Left ventricle myocardium inferior (tissue), 1 donor: Measurements from ENCODE around the gene PRDM16. TPM values are rescaled to one million over a fixed set of nuclear protein-coding genes. Genes with fewer than 3 reads are reported as not detected.

Experiments
- DNase-seq: peaks from one replicate; pipeline ENCODE4 v3.0.0-alpha.2; 2020
- H3K27ac ChIP-seq: fragments of 200-600 bp; replicated peaks from 2 replicates; pipeline ENCODE4 v1.8.0; 2021
- H3K27me3 ChIP-seq: fragments of 200-600 bp; 2 replicates; pipeline ENCODE4 v1.8.0; 2021; ENCODE audit warnings: low read depth
- H3K36me3 ChIP-seq: fragments of 200-600 bp; 2 replicates; pipeline ENCODE4 v1.8.0; 2021
- H3K4me1 ChIP-seq: fragments of 200-600 bp; 2 replicates; pipeline ENCODE4 v1.8.0; 2021
- H3K4me3 ChIP-seq: fragments of 200-600 bp; 2 replicates; pipeline ENCODE4 v1.8.0; 2021; ENCODE audit warnings: mild to moderate bottlenecking, moderate library complexity
- H3K9me3 ChIP-seq: fragments of 200-600 bp; replicated peaks from 2 replicates; pipeline ENCODE4 v1.8.0; 2021
- CTCF ChIP-seq: fragments of 200-600 bp; IDR thresholded peaks from 2 replicates; pipeline ENCODE4 v1.8.0; 2021; ENCODE audit warnings: antibody characterized with exemption, mild to moderate bottlenecking, borderline replicate concordance
- intact Hi-C: fragments of 100-400 bp; cut with micrococcal nuclease; formaldehyde crosslinking; loops from one replicate; pipeline ENCODE4 v1.11.0; 2022
- total RNA-seq: library from RNA; stranded (reverse); fragmentation: NEBNext Ultra II Directional; extraction: Animal tissue kit (Norgen Biotek cat#: 25700); gene quantifications from one replicate; pipeline ENCODE4 v1.2.1, GENCODE V29; 2021
- donor health status: DM: no; HTN: yes; CAD: no; lungs with severe emphysema.

The PRDM16 gene
- total RNA-seq, 1 donor from 2014 or later, result 16.6 TPM

DNA sequence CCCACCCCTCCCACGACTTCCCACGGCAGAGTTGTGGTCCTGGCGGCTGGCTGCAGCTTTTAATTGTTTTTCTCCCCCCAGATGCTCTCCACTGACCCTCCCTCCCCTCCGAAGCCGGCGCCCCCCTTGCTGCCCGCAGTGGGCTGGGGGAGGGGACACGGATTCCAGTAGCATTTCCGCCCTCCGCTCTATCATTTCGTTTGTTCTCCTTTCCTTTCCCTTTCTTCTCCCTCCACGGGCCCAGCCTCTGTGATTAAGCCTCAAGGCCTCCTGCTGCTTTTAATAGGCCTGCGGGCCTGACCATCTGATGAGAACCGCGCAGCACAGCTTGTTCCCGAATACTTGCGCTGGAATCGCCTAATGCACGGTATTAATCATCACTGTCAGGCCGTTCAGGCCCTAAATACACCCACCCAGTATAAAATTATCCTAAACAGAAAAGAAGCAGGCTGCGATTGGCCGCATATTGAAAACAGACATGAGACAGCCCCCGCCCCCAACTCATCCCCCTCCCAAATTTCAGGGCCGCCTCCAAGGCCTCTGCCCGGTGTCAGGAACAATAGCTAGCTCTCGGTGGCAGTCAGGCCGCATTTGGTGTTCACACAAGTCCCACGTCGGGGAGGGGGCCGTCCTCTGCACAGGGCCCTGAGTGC lies 283.4 kb downstream of the PRDM16 start:
- Histone ChIP-seq H3K9me3 (no peaks in the 10 kb centered on the region), H3K36me3 (no peaks in the 10 kb centered on the region), H3K4me1 (peaks cover 83% of the 10 kb centered on the region), H3K27me3 (peaks cover 87% of the 10 kb centered on the region), H3K27ac (peak overlapping the region; percentile 96), H3K4me3 (peak overlapping the region; percentile 14)
- DNase-seq, result no peak
- no peak for TF ChIP-seq CTCF
- intact Hi-C loops, result no loop called here

- Histone ChIP-seq H3K4me3 (peak overlapping the region; percentile 14), H3K27me3 (peaks cover 87% of the 10 kb centered on the region), H3K36me3 (no peaks in the 10 kb centered on the region), H3K4me1 (peaks cover 82% of the 10 kb centered on the region), H3K9me3 (no peaks in the 10 kb centered on the region), H3K27ac (peak overlapping the region; percentile 96)
- peak; percentile 71 for DNase-seq
- no peak for TF ChIP-seq CTCF
- intact Hi-C loops, result no loop called here
These were observed 283.9 kb downstream of the PRDM16 start for GRCh38 chr1:3352952-3353331.

GRCh38 chr1:3353876-3354275 lies 284.9 kb downstream of the PRDM16 start:
- no peaks in the 10 kb centered on the region for H3K9me3 ChIP-seq
- H3K4me3 ChIP-seq, result no peak overlapping the region
- no peaks in the 10 kb centered on the region for H3K36me3 ChIP-seq
- H3K27me3 ChIP-seq, result peaks cover 84% of the 10 kb centered on the region
- no peak for DNase-seq
- intact Hi-C loops, result no loop called here
- TF ChIP-seq CTCF, result no peak
- peaks cover 79% of the 10 kb centered on the region for H3K4me1 ChIP-seq
- H3K27ac ChIP-seq, result peak overlapping the region; percentile 96

DNA sequence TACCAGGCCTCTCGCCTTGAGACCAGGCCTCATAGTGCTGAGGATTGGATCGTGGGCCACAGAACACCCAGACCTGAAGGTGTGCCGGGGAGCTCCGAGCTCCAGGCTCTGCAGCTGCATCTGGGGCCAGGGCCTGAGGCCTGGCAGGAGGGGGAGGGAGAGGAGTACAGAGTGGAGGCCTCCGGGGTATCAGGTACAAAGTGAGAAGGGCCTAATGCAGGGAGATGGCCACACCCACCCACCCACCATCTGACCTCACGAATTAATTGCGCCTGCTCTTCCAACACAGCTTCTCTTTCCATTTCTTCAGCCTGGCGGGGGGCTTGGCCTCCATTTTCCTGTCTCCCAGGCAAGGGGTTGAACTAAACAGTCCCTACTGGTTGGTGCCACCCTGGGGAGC lies 286.1 kb downstream of the PRDM16 start:
- H3K4me3 ChIP-seq, result no peak overlapping the region
- H3K27ac ChIP-seq, result peak overlapping the region; percentile 96
- peaks cover 71% of the 10 kb centered on the region for H3K27me3 ChIP-seq
- intact Hi-C loops, result no loop called here
- no peak for DNase-seq
- TF ChIP-seq CTCF, result no peak
- no peaks in the 10 kb centered on the region for H3K9me3 ChIP-seq
- no peaks in the 10 kb centered on the region for H3K36me3 ChIP-seq
- peaks cover 69% of the 10 kb centered on the region for H3K4me1 ChIP-seq

DNA sequence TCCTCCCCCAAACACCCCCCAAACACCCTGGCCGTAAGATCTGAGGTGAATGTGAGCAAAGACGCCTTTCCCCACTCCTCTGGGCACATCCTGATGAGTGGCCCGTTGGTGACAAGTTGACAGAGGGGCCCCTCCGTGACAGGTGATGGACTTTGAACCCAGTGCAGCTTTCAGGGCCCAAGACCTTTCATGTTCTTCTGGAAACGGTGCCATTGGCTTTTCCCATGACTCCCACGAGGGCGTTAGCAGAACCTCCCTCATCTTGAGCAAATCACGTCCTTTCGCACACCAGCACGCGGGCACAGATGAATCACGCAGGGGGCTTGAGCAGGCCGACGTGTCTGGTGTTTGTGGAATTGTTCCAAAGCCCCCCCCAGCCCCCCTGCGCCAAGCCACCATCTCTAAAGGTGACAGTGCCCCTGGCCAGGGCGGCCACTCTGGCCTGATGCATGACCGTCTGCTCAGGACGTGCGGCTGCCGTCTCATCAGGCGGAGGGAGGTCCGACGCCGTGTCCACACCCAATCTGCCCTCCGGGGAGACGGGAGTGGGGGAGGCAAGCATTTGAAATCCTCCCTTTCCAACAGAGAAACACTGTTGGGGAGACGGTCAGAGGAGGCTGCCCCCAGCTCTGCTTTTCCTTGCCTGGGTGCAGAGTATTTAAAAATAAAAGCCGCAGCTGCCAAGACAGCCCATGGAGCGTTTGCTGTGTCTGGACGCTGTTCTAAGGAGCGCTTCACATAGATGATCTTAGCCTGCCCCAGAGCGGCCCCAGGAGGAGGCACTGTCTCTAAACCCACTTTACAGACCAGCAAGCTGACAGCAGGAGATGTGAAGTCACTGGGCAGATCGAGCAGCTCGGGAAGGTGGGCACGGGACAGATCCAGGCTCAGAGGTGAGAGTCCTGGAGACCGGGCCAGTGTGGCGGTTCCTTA lies 287.2 kb downstream of the PRDM16 start:
- TF ChIP-seq CTCF, result no peak
- Histone ChIP-seq H3K27me3 (peaks cover 61% of the 10 kb centered on the region), H3K4me1 (peaks cover 67% of the 10 kb centered on the region), H3K9me3 (no peaks in the 10 kb centered on the region), H3K27ac (no peak overlapping the region), H3K36me3 (no peaks in the 10 kb centered on the region), H3K4me3 (no peak overlapping the region)
- DNase-seq, result no peak
- intact Hi-C loops, result no loop called here
